Heart left ventricle (tissue), 13 donors: Measurements from ENCODE around the gene ZNF750.

ENCODE experiments used
- CTCF ChIP-seq, 12 donors: fragments of 200-600 bp; sonication (generic) in 4 of 12; IDR thresholded peaks; one replicate each; pipeline versions ENCODE4 v1.5.0 to v1.8.0; 2018 to 2022; ENCODE audit warnings: antibody characterized with exemption in 12 of 12, mild to moderate bottlenecking in 5 of 12
- POLR2A ChIP-seq, 2 donors: fragments of 450-650 bp; IDR thresholded peaks; one replicate each; pipeline ENCODE4 v1.6.1; 2017; ENCODE audit warnings: antibody characterized with exemption in 2 of 2, mild to moderate bottlenecking in 2 of 2, moderate library complexity in 2 of 2
- donor health status: ischemic (EF 13 %, LVEDD 7.1; RV severe dilation, severe dysfunction).
- donor health status: DM: no; HTN: yes; CAD: no.
- donor health status: DM: no; HTN: no; CAD: no.
- donor health status: ischemic (EF 25% LVEDD 6.9; RV normal size, moderate dysfunction).
- donor health status: ischemic (EF 25% LVEDD 5.7; RV mildly dilated, moderate dysfunction).
- donor health status: ischemic (EF 35%, LVEDD 5.7; RV mildly dilated, moderate dysfunction).
- donor health status: nonischemic (EF 11% LVEDD 7.7; RV severe dilation, severe dysfunction).
- donor health status: DM: yes; HTN: yes; CAD: no.
- donor health status: PGD.
- donor health status: ischemic (EF 29% LVEDD 5.4; RV normal size, mild dysfunction).
- donor health status: nonischemic (EF 23%, LVEDD 6.1; RV moderate dilation, normal function).

GRCh38 chr17:82832881-82833475, 6.8 kb downstream of the ZNF750 start:
- TF ChIP-seq CTCF (IDR thresholded peaks at IDR 0.05) (no peak), POLR2A (IDR thresholded peaks at IDR 0.05) (no peak)
